ENCODE data around the gene PRPF40B.

PRPF40B gene

DNA sequence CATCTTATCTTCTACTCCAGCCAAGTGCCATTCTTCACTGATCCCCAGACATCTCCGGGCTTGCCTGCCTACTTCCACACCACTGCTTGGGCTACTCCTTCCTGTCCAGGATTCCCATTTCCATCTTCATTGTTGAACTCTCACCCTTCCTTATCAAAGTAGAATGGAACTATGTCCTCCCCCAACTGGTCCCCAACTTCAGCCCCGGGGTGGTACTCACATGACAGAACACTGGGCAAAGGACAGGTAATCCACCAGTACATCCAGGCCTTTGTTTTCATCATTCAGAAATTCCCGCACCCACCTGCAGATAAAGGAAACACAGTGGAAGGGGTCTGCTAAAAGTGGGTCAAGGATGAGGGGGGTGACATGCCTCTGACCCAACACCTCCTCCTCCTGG, 38.4 kb downstream of the PRPF40B start:
- no peak for DNase-seq

GRCh38 chr12:49662998-49663843, 39.9 kb downstream of the PRPF40B start:
- DNase-seq: no peak

DNA sequence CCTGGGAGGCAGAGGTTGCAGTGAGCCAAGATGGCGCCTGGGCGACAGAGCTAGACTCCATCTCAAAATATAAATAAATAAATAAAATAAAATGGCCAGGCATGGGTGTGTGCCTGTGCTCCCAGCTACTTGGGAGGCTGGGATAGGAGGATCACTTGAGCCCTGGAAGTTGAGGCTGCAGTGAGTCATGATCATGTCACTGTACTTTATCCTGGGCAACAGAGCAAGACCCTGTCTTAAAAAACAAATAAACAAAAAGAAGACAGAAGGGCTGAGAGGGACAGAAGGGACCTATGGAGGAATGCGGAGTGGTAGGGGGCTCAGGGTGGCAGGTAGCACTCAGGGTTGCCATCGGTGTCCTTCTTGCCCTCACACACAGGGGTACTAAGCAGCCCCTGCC, 40.8 kb downstream of the PRPF40B start:
- no peak for DNase-seq

DNA sequence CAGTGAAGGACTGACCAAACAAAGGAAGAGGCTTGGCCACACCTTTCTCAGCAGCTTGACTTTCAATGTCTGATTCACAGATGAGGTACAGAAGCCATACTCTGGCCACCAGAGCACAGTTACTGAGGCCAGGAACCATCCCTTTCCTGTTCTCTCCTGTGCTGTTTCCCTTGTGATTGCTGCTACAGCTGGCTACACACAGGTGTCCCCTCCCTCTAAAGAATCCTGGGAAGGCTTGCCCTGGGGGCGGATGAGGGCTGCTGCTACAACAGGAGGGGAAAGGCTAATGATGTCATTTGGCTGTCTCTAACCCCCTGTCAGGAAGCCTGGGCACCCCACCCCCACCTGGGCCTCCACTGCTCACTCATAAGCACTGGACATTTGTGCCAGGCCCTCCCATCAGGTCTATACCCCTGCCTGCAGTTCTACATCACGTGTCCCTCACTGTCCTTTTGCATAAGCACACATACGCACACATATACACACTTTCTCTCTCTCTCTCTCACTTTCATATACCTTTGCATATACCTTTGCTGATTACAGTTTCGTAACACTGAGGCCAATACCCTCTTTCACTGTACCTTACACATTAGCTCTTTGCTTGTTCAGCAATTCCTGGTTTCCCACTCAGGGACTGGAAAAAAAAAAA, 41.4 kb downstream of the PRPF40B start:
- no peak for DNase-seq

DNA sequence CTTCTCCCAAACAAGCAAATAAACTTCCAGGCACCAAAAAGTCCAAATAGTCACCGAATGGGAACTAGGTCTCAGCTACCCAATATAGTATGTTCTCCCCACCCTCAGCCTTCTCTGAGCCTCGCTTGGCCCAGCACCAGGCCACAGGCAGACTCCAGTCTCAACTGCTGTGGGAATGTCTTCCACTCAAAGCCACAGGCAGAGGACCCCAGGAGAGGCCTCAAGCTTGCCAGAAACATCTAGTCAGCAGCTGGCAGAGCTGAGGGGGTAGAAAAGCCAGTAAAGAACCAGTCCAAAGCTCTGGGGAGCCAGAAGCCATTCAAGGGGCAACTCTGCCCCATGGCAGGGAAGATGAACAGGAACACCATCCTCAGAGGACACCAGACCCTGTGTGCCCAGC, 42.0 kb downstream of the PRPF40B start:
- DNase-seq: no peak

DNA sequence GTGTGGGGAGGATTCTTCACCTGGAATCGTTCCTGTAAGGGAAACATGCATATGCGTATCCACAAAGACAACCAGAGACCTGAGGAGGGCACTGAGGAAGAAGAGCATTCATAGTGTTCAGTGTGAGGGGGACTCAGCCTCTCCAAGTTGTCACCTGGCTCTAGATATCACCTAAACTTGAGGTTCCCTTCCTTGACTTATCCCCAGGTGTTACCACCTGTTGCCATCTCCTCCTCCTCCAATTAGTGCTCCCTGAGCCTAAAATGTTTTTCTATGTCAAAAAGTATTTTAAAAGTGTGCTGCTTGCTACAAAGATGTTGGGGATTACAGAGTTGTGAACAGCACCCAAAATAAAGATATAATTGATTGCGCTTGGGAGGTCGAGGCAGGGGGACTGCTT, 42.8 kb downstream of the PRPF40B start:
- no peak for DNase-seq

- DNase-seq: no peak
Measured at GRCh38 chr12:49667325-49668090, 44.1 kb downstream of the PRPF40B start.

- DNase-seq: no peak
Measured at GRCh38 chr12:49669796-49670195, 46.4 kb downstream of the PRPF40B start.

- DNase-seq: no peak
Measured at GRCh38 chr12:49671031-49671765, 47.8 kb downstream of the PRPF40B start.

DNA sequence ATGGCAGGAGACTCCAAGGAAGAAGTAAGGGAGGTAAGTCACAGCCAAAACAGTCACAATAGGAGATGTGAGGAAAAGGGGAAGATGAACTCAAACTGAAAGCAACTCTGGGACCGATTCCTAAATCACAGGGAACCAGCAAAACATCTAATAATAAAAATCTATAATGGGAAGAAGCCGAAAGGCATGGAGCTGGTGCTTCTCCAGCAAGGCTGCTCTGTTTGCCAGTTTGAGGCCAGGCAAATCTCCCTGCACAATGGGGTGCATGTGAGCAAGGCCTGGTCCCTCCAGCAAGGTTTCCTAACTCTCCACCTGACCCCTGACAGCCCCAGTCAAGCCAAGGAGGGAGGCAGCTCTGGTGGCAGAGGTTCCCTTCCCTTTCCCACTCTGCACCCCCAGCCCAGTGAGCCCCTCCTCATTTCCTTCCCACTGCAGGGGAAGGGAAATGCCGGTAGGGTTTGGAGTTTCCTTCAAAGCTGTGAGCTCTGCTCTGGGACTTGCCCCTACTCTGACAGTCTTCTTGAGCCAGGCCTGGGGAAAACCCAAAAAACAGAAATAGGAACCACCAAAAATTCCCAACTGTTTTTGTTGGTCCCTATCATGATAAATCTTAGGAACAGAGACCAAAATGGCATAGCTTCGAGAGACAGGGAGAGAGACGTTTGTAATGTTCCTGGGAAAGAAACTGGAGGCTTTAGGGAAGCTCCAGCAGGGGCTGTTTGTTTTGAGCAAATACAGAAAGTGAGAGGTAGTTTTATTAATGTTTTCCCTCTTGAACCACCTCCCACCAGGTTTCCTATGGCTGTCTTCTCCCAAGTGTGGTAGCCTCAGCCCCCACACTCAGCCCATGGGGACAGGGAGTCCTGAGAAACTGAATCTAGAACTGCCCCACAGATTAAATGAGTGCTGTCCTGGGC, 49.2 kb downstream of the PRPF40B start:
- no peak for DNase-seq

DNA sequence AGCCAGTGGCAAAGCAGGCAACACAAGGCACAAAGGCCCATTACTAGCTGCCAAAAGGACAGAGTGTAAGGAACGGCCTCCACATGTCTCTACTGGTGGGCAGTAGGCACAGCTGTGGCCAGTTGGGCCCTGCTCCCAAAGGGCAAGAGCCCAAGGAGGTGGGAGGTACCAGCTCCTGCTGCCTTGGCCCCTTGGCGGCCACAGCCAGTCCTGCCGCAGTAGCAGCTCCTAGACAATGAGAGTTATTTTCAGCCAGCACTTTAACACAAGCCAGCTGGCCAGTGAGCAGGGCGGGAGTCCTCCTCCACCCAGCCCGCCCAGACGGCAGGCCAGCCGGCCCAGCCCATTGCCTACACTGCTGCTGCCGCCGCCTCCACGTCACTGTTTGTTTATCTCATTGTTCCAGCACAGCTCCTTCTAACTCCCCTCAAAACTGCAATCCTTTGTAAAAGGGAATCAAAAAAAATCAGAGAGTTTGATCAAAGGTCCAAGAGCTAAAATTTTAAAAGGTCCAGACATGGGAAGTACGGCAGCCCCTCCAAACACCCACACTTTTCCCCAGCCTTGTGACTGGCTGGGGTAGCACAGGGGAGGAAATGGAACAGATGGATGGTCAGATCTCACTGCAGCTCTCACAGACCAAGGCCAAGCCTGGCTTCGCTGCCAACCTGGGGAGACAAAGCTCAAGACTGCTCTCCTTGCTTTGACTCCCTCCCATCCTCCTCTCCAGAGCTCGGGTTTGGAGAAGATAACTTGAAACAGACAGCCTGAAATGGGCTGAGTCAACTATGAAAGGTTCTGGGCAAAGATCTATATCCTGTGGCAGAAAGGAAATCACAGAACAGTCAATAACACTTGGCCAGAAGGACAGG, 50.3 kb downstream of the PRPF40B start:
- peak; percentile 78 for DNase-seq

DNA sequence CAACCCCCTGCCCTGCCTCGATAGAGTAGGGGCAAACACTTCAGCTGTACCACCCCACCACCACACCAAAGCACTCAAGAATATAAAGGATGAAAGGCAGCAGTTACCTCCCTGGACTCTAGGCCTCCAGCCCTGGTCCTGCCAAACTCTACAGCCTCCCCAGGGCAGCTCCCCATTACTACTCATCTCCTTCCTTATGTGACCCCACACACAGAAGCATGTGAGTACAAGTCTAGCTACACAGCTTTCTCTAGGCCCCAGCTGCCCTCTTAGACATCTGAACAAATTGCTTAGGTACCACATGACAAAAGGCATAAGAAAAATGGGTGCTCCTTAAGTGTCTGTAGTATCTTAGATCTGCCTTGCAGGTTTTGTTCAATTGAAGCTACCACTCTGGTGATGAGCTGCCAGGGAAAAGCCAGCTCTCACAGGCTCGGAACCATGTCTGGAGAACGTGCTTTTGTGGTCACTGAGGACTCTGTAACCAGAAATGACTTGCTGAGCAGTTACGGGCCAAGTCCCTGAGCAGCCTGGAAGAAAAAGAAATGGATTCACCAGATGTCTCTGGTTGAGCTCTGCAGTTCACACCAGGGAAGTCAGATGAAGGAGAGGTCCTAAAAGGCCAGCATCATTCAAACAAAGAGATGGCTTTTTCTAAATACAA, 51.1 kb downstream of the PRPF40B start:
- DNase-seq: no peak

- no peak for DNase-seq
Measured at GRCh38 chr12:49675137-49675536, 51.8 kb downstream of the PRPF40B start.

DNA sequence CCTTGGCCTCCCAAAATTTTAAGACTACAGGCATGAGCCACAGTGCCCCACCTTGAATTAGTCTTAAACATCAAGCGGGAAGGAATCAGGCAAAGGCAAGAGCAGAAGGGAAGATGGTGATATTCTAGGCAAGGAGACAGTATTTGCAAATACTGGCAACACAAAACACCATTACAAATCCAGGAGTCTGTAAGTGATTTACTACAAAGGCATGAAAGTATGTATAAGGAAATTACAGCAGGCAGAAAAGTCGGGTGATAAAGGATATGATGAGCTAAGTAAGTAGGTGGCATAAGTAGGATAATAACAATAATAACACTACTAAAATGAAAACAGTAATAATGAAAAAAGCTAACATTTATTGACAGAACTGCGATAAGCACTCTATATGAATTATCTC, 55.4 kb downstream of the PRPF40B start:
- no peak for DNase-seq

GRCh38 chr12:49680075-49680474, 56.7 kb downstream of the PRPF40B start:
- DNase-seq: no peak

DNA sequence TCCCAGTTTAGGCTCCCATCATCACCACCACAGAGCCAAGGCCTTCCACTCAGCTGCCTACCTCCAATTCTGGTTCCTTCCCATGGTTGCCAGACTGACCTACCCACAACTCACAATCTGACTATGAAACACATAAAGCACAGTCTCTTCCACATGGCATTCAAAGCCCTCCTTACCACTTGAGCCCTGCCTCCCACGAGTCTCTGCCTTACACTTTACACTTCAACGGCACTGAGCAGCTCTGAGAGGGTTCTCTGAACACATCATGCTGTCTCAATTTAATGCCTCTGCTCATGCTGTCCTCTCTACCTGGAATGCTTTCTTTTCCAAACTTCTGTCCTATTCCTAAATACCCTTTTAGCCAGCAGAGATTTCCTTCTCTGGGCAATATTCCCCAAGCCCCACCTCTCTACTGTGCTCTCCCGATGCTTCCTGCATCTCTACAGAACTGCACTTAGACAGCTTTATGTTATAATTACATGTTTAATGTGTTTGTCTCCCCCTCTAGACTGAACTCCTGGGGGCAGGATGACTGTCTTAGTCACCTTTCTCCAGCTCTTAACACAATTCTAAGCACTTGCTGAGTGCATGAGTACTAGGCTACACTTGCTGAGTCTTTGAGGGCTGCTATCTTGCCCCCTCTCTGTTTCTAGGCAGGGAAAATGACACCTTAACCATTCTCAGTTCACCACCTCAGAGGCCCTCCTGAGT, 60.4 kb downstream of the PRPF40B start:
- no peak for DNase-seq

DNA sequence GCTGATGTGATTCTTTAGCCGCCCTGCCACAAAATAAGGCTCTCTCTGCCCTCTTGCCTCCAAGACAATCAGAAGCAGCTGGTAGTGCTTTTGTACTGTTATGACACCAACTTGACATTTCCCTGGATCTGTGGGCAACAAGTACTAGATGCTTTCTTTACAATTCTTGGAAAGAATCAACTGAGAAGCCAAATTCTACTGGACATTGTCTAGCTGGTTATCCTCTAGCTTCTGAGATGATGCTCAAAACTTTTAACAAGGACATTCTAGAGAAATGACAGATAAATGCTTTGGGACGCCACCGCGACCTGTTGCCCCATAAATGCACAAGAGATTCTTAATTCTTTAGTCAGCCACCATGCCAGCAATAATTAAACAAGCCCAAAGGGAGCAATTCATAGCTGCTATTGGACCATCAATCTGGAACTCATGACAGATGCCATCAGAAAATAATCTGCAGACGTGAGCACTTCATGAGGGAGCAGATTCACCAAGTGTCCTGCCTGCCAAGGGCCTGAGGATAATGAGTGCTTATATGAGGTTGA, 61.0 kb downstream of the PRPF40B start:
- no peak for DNase-seq

DNA sequence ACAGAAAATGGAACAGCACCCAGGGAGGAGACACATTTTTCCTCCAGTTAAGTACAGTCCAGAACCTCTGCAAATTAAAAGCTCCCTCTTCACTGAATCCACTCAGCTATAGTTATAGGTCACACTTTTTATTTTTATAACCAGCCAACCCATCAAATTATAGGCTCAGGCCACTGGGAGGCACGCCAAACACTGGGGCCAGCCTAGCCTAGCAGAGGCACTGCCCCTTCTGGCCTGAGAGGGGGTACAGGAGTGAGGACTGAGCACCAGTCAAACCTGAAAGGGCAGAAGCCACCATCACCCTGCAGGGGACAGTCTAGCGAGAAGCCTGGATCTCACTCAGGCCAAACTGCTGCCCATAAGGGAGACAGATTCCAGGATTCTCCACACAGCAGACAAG, 64.6 kb downstream of the PRPF40B start:
- no peak for DNase-seq

DNA sequence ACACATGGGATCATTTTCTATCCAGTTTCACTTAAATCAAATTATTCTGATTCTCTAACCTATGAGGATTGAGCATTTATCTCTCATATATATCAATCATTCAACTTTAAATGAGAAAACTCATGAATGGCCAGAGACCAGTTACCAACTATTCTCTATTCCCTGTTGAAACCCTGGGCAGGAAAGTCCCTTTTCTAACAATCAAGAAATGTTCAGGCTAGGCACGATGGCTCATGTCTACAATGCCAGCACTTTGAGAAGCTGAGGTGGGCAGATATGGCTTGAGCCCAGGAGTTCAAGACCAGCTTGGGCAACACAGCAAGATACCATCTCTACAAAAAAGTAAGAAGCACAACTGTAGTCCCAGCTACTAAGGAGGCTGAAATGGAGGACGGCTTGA, 65.9 kb downstream of the PRPF40B start:
- DNase-seq: no peak
